Spleen (tissue), 7 donors: ENCODE measurements around the gene MAP3K7CL.

ENCODE experiments used
- POLR2A ChIP-seq, 3 donors: fragments of 450-650 bp; IDR thresholded peaks; one replicate each; pipeline ENCODE4 v1.5.1; 2017; ENCODE audit warnings: antibody characterized with exemption in 3 of 3, mild to moderate bottlenecking in 1 of 3
- POLR2AphosphoS5 ChIP-seq, 3 donors: sonication (generic); formaldehyde crosslinking; IDR thresholded peaks; one replicate each; pipeline ENCODE4 v1.5.1; 2017; ENCODE audit warnings: antibody characterized with exemption in 3 of 3
- TF ChIP-seq, protein P1 (sequence below), 11 experiments: fragments of 200-600 bp in 7 of 11; fragments of 450-650 bp in 4 of 11; sonication (generic) in 4 of 11; IDR thresholded peaks in 8 of 11; conservative IDR thresholded peaks in 3 of 11; 1 replicate in 7 of 11; 2 replicates in 4 of 11; pipeline versions ENCODE4 v1.4.0 to v1.8.0; 2016 to 2021; ENCODE audit warnings: antibody characterized with exemption in 11 of 11, inconsistent platforms in 4 of 11, mild to moderate bottlenecking in 1 of 11
- donor health status: DM: no; HTN: no; CAD: no; lungs with moderate emphysema.
- donor health status: DM: no; HTN: no; CAD: no.
- donor health status: DM: no; HTN: no; CAD: no.

GRCh38 chr21:29186246-29186645 lies 55.8 kb downstream of the MAP3K7CL start:
- TF ChIP-seq, protein P1, sequence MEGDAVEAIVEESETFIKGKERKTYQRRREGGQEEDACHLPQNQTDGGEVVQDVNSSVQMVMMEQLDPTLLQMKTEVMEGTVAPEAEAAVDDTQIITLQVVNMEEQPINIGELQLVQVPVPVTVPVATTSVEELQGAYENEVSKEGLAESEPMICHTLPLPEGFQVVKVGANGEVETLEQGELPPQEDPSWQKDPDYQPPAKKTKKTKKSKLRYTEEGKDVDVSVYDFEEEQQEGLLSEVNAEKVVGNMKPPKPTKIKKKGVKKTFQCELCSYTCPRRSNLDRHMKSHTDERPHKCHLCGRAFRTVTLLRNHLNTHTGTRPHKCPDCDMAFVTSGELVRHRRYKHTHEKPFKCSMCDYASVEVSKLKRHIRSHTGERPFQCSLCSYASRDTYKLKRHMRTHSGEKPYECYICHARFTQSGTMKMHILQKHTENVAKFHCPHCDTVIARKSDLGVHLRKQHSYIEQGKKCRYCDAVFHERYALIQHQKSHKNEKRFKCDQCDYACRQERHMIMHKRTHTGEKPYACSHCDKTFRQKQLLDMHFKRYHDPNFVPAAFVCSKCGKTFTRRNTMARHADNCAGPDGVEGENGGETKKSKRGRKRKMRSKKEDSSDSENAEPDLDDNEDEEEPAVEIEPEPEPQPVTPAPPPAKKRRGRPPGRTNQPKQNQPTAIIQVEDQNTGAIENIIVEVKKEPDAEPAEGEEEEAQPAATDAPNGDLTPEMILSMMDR (IDR thresholded peaks at IDR 0.05 in 8 of 11, conservative IDR thresholded peaks at IDR 0.05 in 3 of 11) = no peak
- no peak for TF ChIP-seq POLR2A (IDR thresholded peaks at IDR 0.05)
- no peak for TF ChIP-seq POLR2AphosphoS5 (IDR thresholded peaks at IDR 0.05)
